GM12878 (cell line): Measurements from ENCODE around the gene THOC6. TPM values are rescaled to one million over a fixed set of nuclear protein-coding genes. Genes with fewer than 3 reads are reported as not detected.

Experiments
- CHD2 ChIP-seq: IDR thresholded peaks from 2 replicates; pipeline ENCODE4 v1.6.1; 2011; ENCODE audit warnings: low read depth, low read length, improper control_type of control experiment, borderline replicate concordance
- CREB1 ChIP-seq: IDR thresholded peaks from 2 replicates; pipeline ENCODE4 v1.6.1; 2012; ENCODE audit warnings: low read depth, mild to moderate bottlenecking, inconsistent platforms
- EED ChIP-seq: sonication (generic); IDR thresholded peaks from 2 replicates; pipeline ENCODE4 v1.6.1; 2016; ENCODE audit warnings: antibody characterized with exemption, low read depth
- FOS ChIP-seq: IDR thresholded peaks from 3 replicates; pipeline ENCODE4 v1.6.1; 2011; ENCODE audit warnings: borderline replicate concordance; ENCODE audit not compliant: insufficient read length; ENCODE audit errors: extremely low read depth
- HDAC6 ChIP-seq: fragments of 200-600 bp; sonication (generic); IDR thresholded peaks from one replicate; pipeline ENCODE4 v1.8.0; 2017; ENCODE audit warnings: antibody characterized with exemption; ENCODE audit not compliant: unreplicated experiment
- HSF1 ChIP-seq: fragments of 150-350 bp; IDR thresholded peaks from 2 replicates; pipeline ENCODE4 v1.6.1; 2014; ENCODE audit warnings: mild to moderate bottlenecking, low read depth, low read length
- IKZF1 ChIP-seq: fragments of 450-650 bp; conservative IDR thresholded peaks from 2 replicates; pipeline ENCODE4 v1.6.1; 2017; ENCODE audit warnings: antibody characterized with exemption, mild to moderate bottlenecking
- IRF3 ChIP-seq: fragments of 450-650 bp; IDR thresholded peaks from 2 replicates; pipeline ENCODE4 v1.6.1; 2014; ENCODE audit warnings: mild to moderate bottlenecking
- MYB ChIP-seq: fragments of 150-350 bp; IDR thresholded peaks from 2 replicates; pipeline ENCODE4 v1.6.1; 2014; ENCODE audit warnings: mild to moderate bottlenecking, low read depth, low read length, borderline replicate concordance
- NFYB ChIP-seq: IDR thresholded peaks from 2 replicates; pipeline ENCODE4 v1.6.1; 2011; ENCODE audit warnings: low read depth, mild to moderate bottlenecking, low read length, improper control_type of control experiment, moderate library complexity; ENCODE audit not compliant: insufficient read depth
- NR2F1 ChIP-seq: fragments of 450-650 bp; conservative IDR thresholded peaks from 2 replicates; pipeline ENCODE4 v1.6.1; 2017; ENCODE audit warnings: mild to moderate bottlenecking
- PAX5 ChIP-seq: IDR thresholded peaks from 2 replicates; pipeline ENCODE4 v1.6.1; 2011; ENCODE audit warnings: low read depth, low read length, borderline replicate concordance
- PRDM15 ChIP-seq: fragments of 450-650 bp; formaldehyde crosslinking; IDR thresholded peaks from 2 replicates; pipeline ENCODE4 v1.4.0; 2020; ENCODE audit warnings: mild to moderate bottlenecking, moderate library complexity
- RAD21 ChIP-seq: IDR thresholded peaks from 2 replicates; pipeline ENCODE4 v1.6.1; 2011; ENCODE audit warnings: mild to moderate bottlenecking, low read depth, low read length, moderate library complexity; ENCODE audit not compliant: insufficient read depth
- SPI1 ChIP-seq: IDR thresholded peaks from 2 replicates; pipeline ENCODE4 v1.6.1; 2011; ENCODE audit warnings: low read depth, mild to moderate bottlenecking, low read length, moderate library complexity, borderline replicate concordance; ENCODE audit not compliant: insufficient read depth
- SUZ12 ChIP-seq: fragments of 200-600 bp; sonication (generic); IDR thresholded peaks from one replicate; pipeline ENCODE4 v1.6.1; 2018; ENCODE audit warnings: antibody characterized with exemption, mild to moderate bottlenecking; ENCODE audit not compliant: unreplicated experiment
- TBL1XR1 ChIP-seq: IDR thresholded peaks from 2 replicates; pipeline ENCODE4 v1.6.1; 2012; ENCODE audit warnings: low read depth, low read length, improper control_type of control experiment
- ZBTB40 ChIP-seq: fragments of 450-650 bp; IDR thresholded peaks from 2 replicates; pipeline ENCODE4 v1.6.1; 2016; ENCODE audit warnings: mild to moderate bottlenecking, moderate library complexity, borderline replicate concordance
- ZNF217 ChIP-seq: fragments of 450-650 bp; IDR thresholded peaks from 2 replicates; pipeline ENCODE4 v1.6.1; 2017; ENCODE audit warnings: antibody characterized with exemption, mild to moderate bottlenecking
- ZNF384 ChIP-seq: IDR thresholded peaks from 2 replicates; pipeline ENCODE4 v1.6.1; 2012; ENCODE audit warnings: low read depth, mild to moderate bottlenecking, low read length, improper control_type of control experiment, borderline replicate concordance
- polyA plus RNA-seq, 11 experiments: library from polyadenylated mRNA; depleted of rRNA in 4 of 11; unstranded in 6 of 11; stranded (reverse) in 5 of 11; fragments of >200 nt; fragmentation: Nextera tagmentation in 4 of 11; fragmentation: Illumina TruSeq in 1 of 11; extraction: Ambion mirVana in 4 of 11; extraction: Trizol in 1 of 11; gene quantifications; 1 replicate in 1 of 11; 2 replicates in 10 of 11; pipeline versions ENCODE4 v1.2.1 to v1.2.3, GENCODE V29; 2011 to 2016; ENCODE audit warnings: inconsistent platforms in 2 of 11, missing spikeins in 2 of 11, low read depth in 1 of 11
- total RNA-seq, 4 experiments: library from RNA; depleted of rRNA in 3 of 4; stranded (reverse); fragments of >200 nt in 3 of 4; fragmentation: Illumina TruSeq in 1 of 4; extraction: Trizol in 1 of 4; gene quantifications; 2 replicates each; pipeline versions ENCODE4 v1.2.1 to v1.2.3, GENCODE V29; 2013 to 2021

THOC6 gene
- total and polyA plus RNA-seq, 10 of the 15 experiments (the other 5 are each of a cell fraction or from before 2014, with no cell fraction given), result 1.0 to 54.4 (median 27.9) TPM

DNA sequence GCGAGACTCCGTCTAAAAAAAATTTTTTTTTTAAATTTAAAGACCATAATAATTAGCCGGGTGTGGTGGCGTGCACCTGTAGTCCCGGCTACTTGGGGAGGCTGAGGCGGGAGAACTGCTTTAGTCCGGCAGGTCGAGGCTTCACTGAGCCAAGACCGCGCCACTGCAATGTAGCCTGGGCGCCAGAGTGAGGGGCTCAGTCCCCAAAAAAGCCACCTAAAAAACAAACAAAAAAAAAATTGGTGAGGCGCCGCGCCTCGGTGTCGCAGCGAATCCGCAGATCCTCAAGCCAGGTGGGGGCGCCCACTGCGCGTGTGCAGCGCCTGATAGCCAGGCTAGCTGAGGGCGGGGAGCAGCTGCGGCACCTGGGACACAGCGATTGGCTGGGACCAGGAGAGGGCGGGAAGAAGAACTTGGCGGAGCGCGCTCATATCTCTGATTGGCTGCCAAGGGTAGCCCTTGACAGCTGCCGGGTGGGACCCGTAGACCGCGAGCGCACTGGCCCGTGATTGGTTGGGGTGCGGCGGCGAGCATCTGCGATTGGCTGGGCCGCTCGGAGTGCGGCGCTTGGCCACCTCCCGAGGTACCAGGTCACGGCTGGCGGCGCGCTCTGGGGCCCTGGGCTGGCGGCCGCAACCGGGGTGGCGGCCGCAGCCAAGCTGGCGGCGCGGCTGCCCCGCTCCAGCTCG lies 20.1 kb upstream of the THOC6 start (continued):
- TF ChIP-seq IKZF1, result peak; percentile 36; the same call in 1 of the 2 replicates
- TF ChIP-seq ZBTB40, result no peak; the same call in 1 of the 2 replicates
- TF ChIP-seq TBL1XR1, result no peak
- TF ChIP-seq SUZ12, result no peak
- no peak for TF ChIP-seq SPI1
- TF ChIP-seq FOS, result peak; percentile 84
- no peak for TF ChIP-seq MYB
- no peak for TF ChIP-seq EED
- peak; percentile 71 for TF ChIP-seq RAD21
- TF ChIP-seq CREB1, result peak; percentile 77
- peak; percentile 96 for TF ChIP-seq IRF3
- TF ChIP-seq NR2F1, result peak; percentile 67; the same call in 1 of the 2 replicates
- no peak for TF ChIP-seq PRDM15 (CRISPR knock-in tag)
- no peak for TF ChIP-seq ZNF217
- peak; percentile 52; the same call in 1 of the 2 replicates for TF ChIP-seq ZNF384
- TF ChIP-seq CHD2, result peak; percentile 93
- TF ChIP-seq HDAC6, result no peak
- peak; percentile 57; the same call in 1 of the 2 replicates for TF ChIP-seq PAX5
- TF ChIP-seq NFYB, result peak; percentile 99
- TF ChIP-seq HSF1, result no peak
